HepG2 (cell line): Measurements from ENCODE around the gene EYA3.

Source experiments
- CEBPB ChIP-seq: IDR thresholded peaks from 2 replicates; pipeline ENCODE4 v1.6.1; 2011; ENCODE audit warnings: low read depth, low read length, improper control_type of control experiment, borderline replicate concordance
- HMG20B ChIP-seq: conservative IDR thresholded peaks from 2 replicates; pipeline ENCODE4 v1.6.1; 2016; ENCODE audit warnings: missing genetic modification reagents, missing compliant biosample characterization
- JUND ChIP-seq: sonication (generic); formaldehyde crosslinking; IDR thresholded peaks from 2 replicates; pipeline ENCODE4 v1.8.0; 2022; ENCODE audit warnings: mild to moderate bottlenecking, missing genetic modification reagents
- ZMYM4 ChIP-seq: sonication (generic); formaldehyde crosslinking; IDR thresholded peaks from 2 replicates; pipeline ENCODE4 v1.8.1; 2023; ENCODE audit warnings: mild to moderate bottlenecking, missing genetic modification reagents
- TF ChIP-seq, protein P1 (sequence below): sonication (generic); formaldehyde crosslinking; conservative IDR thresholded peaks from 2 replicates; pipeline ENCODE4 v1.4.0; 2020; ENCODE audit warnings: missing genetic modification reagents
- TF ChIP-seq, protein P2 (sequence below): sonication (generic); formaldehyde crosslinking; IDR thresholded peaks from 2 replicates; pipeline ENCODE4 v1.8.0; 2022; ENCODE audit warnings: missing genetic modification reagents, low read depth, mild to moderate bottlenecking, borderline replicate concordance
- TF ChIP-seq, protein P3 (sequence below): sonication (generic); formaldehyde crosslinking; IDR thresholded peaks from 2 replicates; pipeline ENCODE4 v1.5.0; 2020; ENCODE audit warnings: missing genetic modification reagents, mild to moderate bottlenecking, borderline replicate concordance

DNA sequence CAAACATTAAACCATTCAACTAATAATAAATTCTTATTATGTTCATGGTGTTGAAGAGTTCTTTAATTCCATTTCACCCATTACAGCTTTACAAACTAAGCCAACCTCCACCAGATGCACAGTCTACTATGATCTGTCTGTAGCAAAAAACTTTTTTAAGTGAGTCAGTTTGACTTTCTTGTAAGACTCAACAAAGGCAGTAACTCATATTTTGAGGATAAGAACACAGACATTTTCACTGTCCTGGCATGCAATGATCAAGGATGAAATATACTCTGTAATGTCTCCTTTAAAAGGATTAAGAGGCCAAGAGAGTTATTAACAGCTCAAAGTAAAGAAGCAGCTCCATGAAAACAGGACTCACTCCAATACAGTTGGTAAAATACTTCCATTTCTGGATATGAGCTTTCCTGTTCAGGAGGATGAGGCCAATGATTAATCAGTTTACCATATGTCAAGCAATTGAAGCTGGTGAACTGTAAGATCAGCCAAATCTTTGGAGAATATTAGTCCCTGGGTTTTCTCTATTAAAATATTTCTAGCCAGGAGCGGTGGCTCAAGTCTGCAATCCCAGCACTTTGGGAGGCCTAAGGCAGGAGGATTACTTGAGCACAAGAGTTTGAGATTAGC is 108.1 kb downstream of the EYA3 start:
- TF ChIP-seq HMG20B (CRISPR knock-in tag) (no peak), CEBPB (no peak), ZMYM4 (CRISPR knock-in tag) (no peak), JUND (CRISPR knock-in tag) (no peak)
- TF ChIP-seq, protein P1, sequence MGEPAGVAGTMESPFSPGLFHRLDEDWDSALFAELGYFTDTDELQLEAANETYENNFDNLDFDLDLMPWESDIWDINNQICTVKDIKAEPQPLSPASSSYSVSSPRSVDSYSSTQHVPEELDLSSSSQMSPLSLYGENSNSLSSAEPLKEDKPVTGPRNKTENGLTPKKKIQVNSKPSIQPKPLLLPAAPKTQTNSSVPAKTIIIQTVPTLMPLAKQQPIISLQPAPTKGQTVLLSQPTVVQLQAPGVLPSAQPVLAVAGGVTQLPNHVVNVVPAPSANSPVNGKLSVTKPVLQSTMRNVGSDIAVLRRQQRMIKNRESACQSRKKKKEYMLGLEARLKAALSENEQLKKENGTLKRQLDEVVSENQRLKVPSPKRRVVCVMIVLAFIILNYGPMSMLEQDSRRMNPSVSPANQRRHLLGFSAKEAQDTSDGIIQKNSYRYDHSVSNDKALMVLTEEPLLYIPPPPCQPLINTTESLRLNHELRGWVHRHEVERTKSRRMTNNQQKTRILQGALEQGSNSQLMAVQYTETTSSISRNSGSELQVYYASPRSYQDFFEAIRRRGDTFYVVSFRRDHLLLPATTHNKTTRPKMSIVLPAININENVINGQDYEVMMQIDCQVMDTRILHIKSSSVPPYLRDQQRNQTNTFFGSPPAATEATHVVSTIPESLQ, result no peak
- TF ChIP-seq, protein P2, sequence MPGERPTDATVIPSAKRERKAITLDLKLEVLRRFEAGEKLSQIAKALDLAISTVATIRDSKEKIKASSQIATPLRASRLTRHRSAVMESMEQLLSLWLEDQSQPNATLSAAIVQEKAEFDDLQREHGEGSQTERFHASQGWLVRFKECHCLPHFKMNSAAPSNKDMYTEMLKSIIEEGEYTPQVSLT (CRISPR knock-in tag), result no peak
- TF ChIP-seq, protein P3, sequence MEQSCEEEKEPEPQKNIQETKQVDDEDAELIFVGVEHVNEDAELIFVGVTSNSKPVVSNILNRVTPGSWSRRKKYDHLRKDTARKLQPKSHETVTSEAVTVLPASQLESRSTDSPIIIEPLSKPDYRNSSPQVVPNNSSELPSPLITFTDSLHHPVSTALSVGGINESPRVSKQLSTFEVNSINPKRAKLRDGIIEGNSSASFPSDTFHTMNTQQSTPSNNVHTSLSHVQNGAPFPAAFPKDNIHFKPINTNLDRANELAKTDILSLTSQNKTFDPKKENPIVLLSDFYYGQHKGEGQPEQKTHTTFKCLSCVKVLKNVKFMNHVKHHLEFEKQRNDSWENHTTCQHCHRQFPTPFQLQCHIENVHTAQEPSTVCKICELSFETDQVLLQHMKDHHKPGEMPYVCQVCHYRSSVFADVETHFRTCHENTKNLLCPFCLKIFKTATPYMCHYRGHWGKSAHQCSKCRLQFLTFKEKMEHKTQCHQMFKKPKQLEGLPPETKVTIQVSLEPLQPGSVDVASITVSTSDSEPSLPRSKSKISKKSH, result no peak
